ENCODE data around the gene FSTL5.

FSTL5 gene

DNA sequence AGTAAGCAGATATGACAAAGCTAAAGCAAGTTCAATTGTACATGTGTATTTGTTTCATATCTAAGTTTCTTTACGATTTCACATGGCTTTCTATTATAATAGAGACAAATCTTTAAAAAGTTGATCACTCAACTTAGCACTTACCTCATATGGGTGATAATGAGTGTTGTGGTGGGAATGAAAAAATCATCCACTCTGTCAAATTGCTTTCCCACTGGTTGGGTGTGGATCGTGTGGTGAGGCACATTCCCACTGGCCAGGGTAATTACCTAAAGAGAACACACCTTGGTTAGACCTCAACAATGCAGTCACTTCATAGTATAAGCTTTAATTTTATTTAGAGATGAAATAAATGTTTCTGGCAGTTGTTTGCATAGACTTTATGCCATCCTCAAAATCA, 708.9 kb downstream of the FSTL5 start:
- Histone ChIP-seq H3F3A (ENCODE audit: insufficient read depth) (no peaks in the 10 kb centered on the region), H4K20me1 (ENCODE audit: low read depth, low read length) (no peaks in the 10 kb centered on the region)

DNA sequence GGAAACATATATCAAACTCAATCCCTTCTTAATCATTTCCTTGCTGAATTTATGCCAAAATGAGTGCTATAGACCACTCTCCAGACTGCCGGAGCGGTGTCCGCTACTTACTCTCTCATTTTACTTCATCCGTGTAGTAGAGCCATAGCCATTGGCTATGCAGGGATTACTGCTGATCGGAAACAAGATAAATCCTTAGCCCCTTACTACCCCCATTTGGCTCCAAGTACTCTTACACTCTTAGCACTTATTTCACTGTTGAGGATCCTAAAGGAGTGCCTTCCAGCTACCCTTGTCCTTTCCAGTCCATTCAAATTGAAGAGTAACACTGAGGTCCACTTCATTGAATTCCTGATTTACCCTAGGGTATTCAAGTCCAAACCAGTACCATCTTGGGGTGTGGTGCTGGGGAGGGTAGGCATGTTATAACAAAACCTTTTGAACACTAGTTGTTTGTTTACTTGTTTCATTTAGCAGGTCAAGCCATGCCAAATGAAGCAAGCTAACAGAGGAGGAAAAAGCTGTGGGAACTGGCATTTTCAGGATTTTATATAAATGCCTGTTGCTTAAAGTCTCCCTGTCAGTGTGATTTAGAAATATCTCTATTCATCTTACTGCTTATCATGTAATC, 715.1 kb downstream of the FSTL5 start:
- Histone ChIP-seq H3K27me3 (ENCODE audit: low read length) (no peaks in the 10 kb centered on the region), H4K20me1 (ENCODE audit: low read depth, low read length) (no peaks in the 10 kb centered on the region), H3K4me2 (ENCODE audit: low read depth, low read length, poor library complexity, severe bottlenecking) (no peak overlapping the region), H3F3A (ENCODE audit: insufficient read depth) (no peaks in the 10 kb centered on the region), H3K9me2 (replicated peaks; ENCODE audit: insufficient read depth, low read length) (no peaks in the 10 kb centered on the region), H3K9ac (ENCODE audit: low read length) (no peak overlapping the region), H2AFZ (ENCODE audit: low read depth, low read length, severe bottlenecking) (no peak overlapping the region), H3K79me2 (ENCODE audit: insufficient read depth, low read length) (no peaks in the 10 kb centered on the region), H3K9me3 (ENCODE audit: insufficient read depth, low read length) (no peaks in the 10 kb centered on the region), H3K27ac (ENCODE audit: low read depth, low read length) (no peak overlapping the region), H3K4me3 (ENCODE audit: insufficient read depth, low read length, poor library complexity, severe bottlenecking) (no peak overlapping the region), H3K36me3 (ENCODE audit: low read length) (no peaks in the 10 kb centered on the region)
- TF ChIP-seq EZH2phosphoT487 (conservative IDR thresholded peaks at IDR 0.05; ENCODE audit: low read length), result no peak
- TF ChIP-seq, protein P1, sequence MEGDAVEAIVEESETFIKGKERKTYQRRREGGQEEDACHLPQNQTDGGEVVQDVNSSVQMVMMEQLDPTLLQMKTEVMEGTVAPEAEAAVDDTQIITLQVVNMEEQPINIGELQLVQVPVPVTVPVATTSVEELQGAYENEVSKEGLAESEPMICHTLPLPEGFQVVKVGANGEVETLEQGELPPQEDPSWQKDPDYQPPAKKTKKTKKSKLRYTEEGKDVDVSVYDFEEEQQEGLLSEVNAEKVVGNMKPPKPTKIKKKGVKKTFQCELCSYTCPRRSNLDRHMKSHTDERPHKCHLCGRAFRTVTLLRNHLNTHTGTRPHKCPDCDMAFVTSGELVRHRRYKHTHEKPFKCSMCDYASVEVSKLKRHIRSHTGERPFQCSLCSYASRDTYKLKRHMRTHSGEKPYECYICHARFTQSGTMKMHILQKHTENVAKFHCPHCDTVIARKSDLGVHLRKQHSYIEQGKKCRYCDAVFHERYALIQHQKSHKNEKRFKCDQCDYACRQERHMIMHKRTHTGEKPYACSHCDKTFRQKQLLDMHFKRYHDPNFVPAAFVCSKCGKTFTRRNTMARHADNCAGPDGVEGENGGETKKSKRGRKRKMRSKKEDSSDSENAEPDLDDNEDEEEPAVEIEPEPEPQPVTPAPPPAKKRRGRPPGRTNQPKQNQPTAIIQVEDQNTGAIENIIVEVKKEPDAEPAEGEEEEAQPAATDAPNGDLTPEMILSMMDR (IDR thresholded peaks at IDR 0.05; ENCODE audit: insufficient read depth, low read length, poor library complexity, severe bottlenecking), result no peak

More for the DNA sequence above, 708.9 kb downstream of the FSTL5 start:
- H3K4me2 ChIP-seq (ENCODE audit: low read depth, low read length, poor library complexity, severe bottlenecking), result no peak overlapping the region
- no peaks in the 10 kb centered on the region for H3K27me3 ChIP-seq (ENCODE audit: low read length)
- TF ChIP-seq, protein P1 (IDR thresholded peaks at IDR 0.05; ENCODE audit: insufficient read depth, low read length, poor library complexity, severe bottlenecking), result no peak
- TF ChIP-seq EZH2phosphoT487 (conservative IDR thresholded peaks at IDR 0.05; ENCODE audit: low read length), result no peak
- H3K36me3 ChIP-seq (ENCODE audit: low read length), result no peaks in the 10 kb centered on the region
- H3K9me2 ChIP-seq (replicated peaks; ENCODE audit: insufficient read depth, low read length), result no peaks in the 10 kb centered on the region
- H3K79me2 ChIP-seq (ENCODE audit: insufficient read depth, low read length), result no peaks in the 10 kb centered on the region
- H3K27ac ChIP-seq (ENCODE audit: low read depth, low read length), result no peak overlapping the region
- H3K9ac ChIP-seq (ENCODE audit: low read length), result no peak overlapping the region
- H3K4me3 ChIP-seq (ENCODE audit: insufficient read depth, low read length, poor library complexity, severe bottlenecking), result no peak overlapping the region
- H2AFZ ChIP-seq (ENCODE audit: low read depth, low read length, severe bottlenecking), result no peak overlapping the region
- H3K9me3 ChIP-seq (ENCODE audit: insufficient read depth, low read length), result no peaks in the 10 kb centered on the region

DNA sequence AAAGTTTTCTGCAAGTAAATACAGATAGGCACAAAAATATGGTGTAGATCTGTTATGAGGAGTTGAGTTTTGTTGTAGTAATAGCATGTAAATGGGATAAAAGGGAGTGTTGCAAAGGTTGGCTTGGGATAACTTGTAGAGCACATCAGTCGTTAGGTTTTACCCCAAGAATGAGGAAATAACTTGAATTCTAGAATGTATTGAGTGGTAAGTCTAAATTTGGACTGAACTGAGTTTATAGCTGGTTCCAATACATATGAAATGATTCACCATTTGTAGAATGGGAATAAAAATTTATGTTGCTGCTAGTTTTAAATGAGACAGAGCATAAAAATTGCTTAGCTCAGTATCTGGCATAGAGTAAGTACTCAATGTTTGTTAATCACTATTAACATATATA, 719.2 kb downstream of the FSTL5 start:
- no peak overlapping the region for H3K4me2 ChIP-seq (ENCODE audit: low read depth, low read length, poor library complexity, severe bottlenecking)
- no peak overlapping the region for H2AFZ ChIP-seq (ENCODE audit: low read depth, low read length, severe bottlenecking)
- H3K9ac ChIP-seq (ENCODE audit: low read length), result no peak overlapping the region
- TF ChIP-seq, protein P1 (IDR thresholded peaks at IDR 0.05; ENCODE audit: insufficient read depth, low read length, poor library complexity, severe bottlenecking), result no peak
- TF ChIP-seq EZH2phosphoT487 (conservative IDR thresholded peaks at IDR 0.05; ENCODE audit: low read length), result no peak
- H3K27ac ChIP-seq (ENCODE audit: low read depth, low read length), result no peak overlapping the region
- H3K9me2 ChIP-seq (replicated peaks; ENCODE audit: insufficient read depth, low read length), result no peaks in the 10 kb centered on the region
- no peaks in the 10 kb centered on the region for H3K79me2 ChIP-seq (ENCODE audit: insufficient read depth, low read length)
- no peaks in the 10 kb centered on the region for H4K20me1 ChIP-seq (ENCODE audit: low read depth, low read length)
- no peaks in the 10 kb centered on the region for H3F3A ChIP-seq (ENCODE audit: insufficient read depth)
- no peak overlapping the region for H3K4me3 ChIP-seq (ENCODE audit: insufficient read depth, low read length, poor library complexity, severe bottlenecking)
- H3K27me3 ChIP-seq (ENCODE audit: low read length), result no peaks in the 10 kb centered on the region
- no peaks in the 10 kb centered on the region for H3K36me3 ChIP-seq (ENCODE audit: low read length)
- no peaks in the 10 kb centered on the region for H3K9me3 ChIP-seq (ENCODE audit: insufficient read depth, low read length)

Data from SU-DHL-6 (cell line).